Measurements from ENCODE around the gene TROAP.
"Not testable (repeated sequence)": the region's sequence is repeated elsewhere in the genome, so short reads cannot be mapped to it uniquely, and the experiment has no call there.

TROAP gene

GRCh38 chr12:49294086-49294803 lies 28.8 kb upstream of the TROAP start:
- DNase-seq (ENCODE audit: low spot score), result no peak

GRCh38 chr12:49294804-49295081 lies 28.3 kb upstream of the TROAP start:
- DNase-seq (ENCODE audit: low spot score), result no peak

GRCh38 chr12:49295082-49295936 lies 27.7 kb upstream of the TROAP start, which contains the start of gene PRPH:
TSS of gene PRPH (plus strand) at chr12:49295147. CDS start at chr12:49295201, 54 bp downstream.
- DNase-seq (ENCODE audit: low spot score), result no peak

GRCh38 chr12:49296034-49296835 lies 26.8 kb upstream of the TROAP start:
- peak; percentile 78 for DNase-seq (ENCODE audit: low spot score)

- peak; percentile 65 for DNase-seq (ENCODE audit: low spot score)
Measured at GRCh38 chr12:49296836-49297694, 26.0 kb upstream of the TROAP start.

GRCh38 chr12:49297695-49298060 lies 25.4 kb upstream of the TROAP start:
- DNase-seq (ENCODE audit: low spot score), result no peak

- no peak for DNase-seq (ENCODE audit: low spot score)
Measured at GRCh38 chr12:49298160-49298559, 24.9 kb upstream of the TROAP start.

- DNase-seq (ENCODE audit: low spot score), result no peak
Measured at GRCh38 chr12:49301760-49302159, 21.3 kb upstream of the TROAP start.

- DNase-seq (ENCODE audit: low spot score), result no peak
Measured at GRCh38 chr12:49304161-49304560, 18.9 kb upstream of the TROAP start.

- no peak for DNase-seq (ENCODE audit: low spot score)
Measured at GRCh38 chr12:49305762-49306510, 17.1 kb upstream of the TROAP start.

GRCh38 chr12:49309386-49309785 lies 13.7 kb upstream of the TROAP start:
- DNase-seq (ENCODE audit: low spot score), result no peak

GRCh38 chr12:49310451-49311000 lies 12.5 kb upstream of the TROAP start:
- not testable (repeated sequence) for DNase-seq (ENCODE audit: low spot score)

GRCh38 chr12:49314811-49315210 lies 8.2 kb upstream of the TROAP start:
- no peak for DNase-seq (ENCODE audit: low spot score)

- DNase-seq (ENCODE audit: low spot score), result not testable (repeated sequence)
Measured at GRCh38 chr12:49317118-49317517, 5.9 kb upstream of the TROAP start.

- DNase-seq (ENCODE audit: low spot score), result not testable (repeated sequence)
Measured at GRCh38 chr12:49320411-49321103, 2.5 kb upstream of the TROAP start.

GRCh38 chr12:49322367-49322707 lies 718 bp upstream of the TROAP start:
- DNase-seq (ENCODE audit: low spot score), result no peak

GRCh38 chr12:49323524-49324097 lies 556 bp downstream of the TROAP start:
- DNase-seq (ENCODE audit: low spot score), result no peak

GRCh38 chr12:49325606-49326005 lies 2.6 kb downstream of the TROAP start:
- no peak for DNase-seq (ENCODE audit: low spot score)

GRCh38 chr12:49327368-49327767 lies 4.3 kb downstream of the TROAP start:
- DNase-seq (ENCODE audit: low spot score), result no peak

GRCh38 chr12:49327887-49328286 lies 4.8 kb downstream of the TROAP start:
- DNase-seq (ENCODE audit: low spot score), result no peak
